GM20000 (cell line): ENCODE measurements around the gene BDNF.

Source experiments
- DNase-seq: peaks from one replicate; pipeline ENCODE4 v3.0.0; 2012; ENCODE audit warnings: low spot score
- CTCF ChIP-seq: IDR thresholded peaks from 2 replicates; pipeline ENCODE4 v1.5.1; 2012; ENCODE audit warnings: mild to moderate bottlenecking, control low read depth; ENCODE audit errors: extremely low read depth, missing control alignments

Gene BDNF

GRCh38 chr11:27663326-27663725, 36.9 kb downstream of the BDNF start:
- TF ChIP-seq CTCF: no peak
- DNase-seq: no peak

- no peak for DNase-seq
- TF ChIP-seq CTCF: no peak
Observed at GRCh38 chr11:27660171-27660570, 40.1 kb downstream of the BDNF start.

- TF ChIP-seq CTCF: no peak
- DNase-seq: no peak
Observed at GRCh38 chr11:27658535-27659236, 41.6 kb downstream of the BDNF start.

- DNase-seq: no peak
Observed at GRCh38 chr11:27656806-27657483, 43.3 kb downstream of the BDNF start.

GRCh38 chr11:27656320-27656719, 43.9 kb downstream of the BDNF start:
- no peak for DNase-seq
- no peak for TF ChIP-seq CTCF

More at GRCh38 chr11:27656806-27657483, 43.3 kb downstream of the BDNF start:
- no peak for TF ChIP-seq CTCF

- DNase-seq: no peak
- no peak for TF ChIP-seq CTCF
Observed at GRCh38 chr11:27653990-27654758, 46.1 kb downstream of the BDNF start.

- TF ChIP-seq CTCF: no peak
- no peak for DNase-seq
Observed at GRCh38 chr11:27651711-27652110, 48.5 kb downstream of the BDNF start.
